ENCODE data around the gene DNMT3A.

Gene DNMT3A

DNA sequence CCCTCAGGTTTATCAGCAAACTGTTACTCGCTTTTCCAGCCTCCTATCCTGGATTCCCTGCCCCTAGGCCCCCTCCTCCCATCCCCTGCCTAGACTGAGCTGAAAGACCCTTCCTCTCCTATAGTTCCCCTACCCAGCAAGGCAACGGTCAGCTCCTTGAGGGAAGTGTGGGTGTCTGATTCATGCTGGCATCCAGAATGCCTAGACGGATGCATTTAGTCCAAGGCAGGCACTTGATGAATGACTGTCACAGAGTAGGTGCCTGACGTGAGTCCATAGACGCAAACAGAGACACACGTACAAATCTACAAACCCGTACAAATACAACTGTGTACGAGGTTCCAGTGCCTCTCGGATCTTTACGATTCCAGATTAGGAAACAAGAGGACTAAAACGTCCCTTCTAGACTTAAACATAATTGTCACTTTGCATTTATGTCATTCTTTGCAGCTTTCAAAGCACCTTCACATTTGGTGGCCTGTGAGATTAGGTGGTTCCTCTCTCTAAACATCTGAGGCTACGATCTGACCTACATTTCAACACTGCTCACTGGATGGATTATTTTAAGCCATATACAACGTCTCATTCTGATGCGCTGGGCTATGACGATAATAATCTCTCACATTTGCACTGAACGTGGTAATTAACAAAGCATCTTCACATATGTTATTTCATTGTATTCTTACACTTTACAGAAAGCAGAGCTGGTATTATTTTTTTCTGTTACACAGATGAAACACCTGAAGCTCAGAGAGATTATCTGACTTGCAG is 36.7 kb downstream of the DNMT3A start:
- no peak for DNase-seq (ENCODE audit: low read depth)

DNA sequence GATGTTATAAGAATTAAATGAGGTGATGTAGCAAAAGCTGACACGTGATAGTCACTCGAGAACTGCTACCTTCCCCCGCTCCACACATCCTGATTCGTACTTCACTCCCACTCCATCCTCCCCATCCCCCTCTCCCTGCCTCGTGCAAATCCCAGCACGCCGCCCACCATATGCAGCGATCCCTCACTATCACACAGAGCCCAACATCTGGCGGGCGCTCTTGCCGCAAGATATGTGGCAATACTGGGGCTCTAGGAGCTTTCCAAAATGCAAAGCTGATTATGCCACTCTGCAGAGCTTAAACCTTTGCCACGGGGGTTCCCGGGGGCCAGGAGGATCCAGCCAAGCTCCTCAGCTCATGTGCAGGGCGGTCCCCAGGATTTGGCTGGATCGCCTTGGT is 37.4 kb downstream of the DNMT3A start:
- no peak for DNase-seq (ENCODE audit: low read depth)

DNA sequence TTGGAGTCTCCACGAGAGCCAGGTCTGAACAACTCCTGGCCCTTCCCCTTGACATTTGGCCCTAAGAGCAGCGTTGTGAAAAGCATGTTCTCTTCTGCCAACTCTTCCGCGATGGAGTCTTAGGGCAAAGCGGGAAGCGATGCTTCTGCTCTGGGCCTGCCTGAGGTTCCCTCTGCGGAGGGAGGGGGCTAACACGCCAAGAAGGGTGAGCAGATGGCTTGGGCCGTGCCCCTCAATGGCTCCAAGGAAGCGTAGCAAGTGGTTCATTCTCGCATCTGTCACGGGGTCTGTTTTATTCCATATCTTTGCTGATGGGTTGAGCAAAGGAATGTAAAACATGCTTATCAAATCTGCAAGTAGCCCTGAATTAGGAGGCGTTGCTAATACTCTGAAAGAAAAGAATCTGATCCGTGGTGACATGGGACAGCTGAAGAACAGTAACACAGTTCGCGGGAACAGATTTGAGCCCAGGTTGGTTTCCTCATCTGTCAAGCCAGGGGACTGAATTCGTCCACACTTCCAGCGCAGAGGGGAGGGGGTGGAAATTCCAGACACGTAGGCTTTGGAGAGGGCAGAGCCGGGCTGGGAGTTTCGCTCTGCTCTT is 38.0 kb downstream of the DNMT3A start:
- no peak for DNase-seq (ENCODE audit: low read depth)

DNA sequence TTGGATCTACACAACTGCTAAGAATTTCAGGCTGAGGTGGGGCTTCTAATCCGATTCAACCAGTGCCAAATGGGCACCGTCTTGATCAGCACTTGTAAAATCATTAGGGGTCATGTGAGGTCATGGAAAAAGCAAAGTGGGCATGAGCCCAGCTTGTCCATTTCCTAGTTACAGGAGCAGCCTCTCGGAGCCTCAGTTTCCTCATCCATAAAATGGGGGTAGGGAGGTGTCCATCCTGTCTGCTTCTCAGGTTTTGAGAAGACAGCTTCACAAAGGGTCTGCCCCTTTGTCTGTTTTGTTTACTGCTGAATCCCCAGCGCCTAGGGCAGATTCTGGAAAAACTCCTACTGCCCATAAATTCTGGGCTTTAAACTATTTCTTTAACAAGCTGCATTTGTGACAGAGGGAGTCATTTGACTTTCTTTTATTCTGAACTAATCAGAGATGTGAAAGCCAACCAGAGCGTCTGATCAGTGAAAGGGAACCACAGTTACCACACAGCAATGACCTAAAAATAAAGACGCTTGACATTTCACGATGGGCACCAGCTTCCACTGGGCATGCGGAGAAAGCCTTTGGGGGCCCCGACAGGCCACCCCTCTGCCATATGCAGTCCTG is 38.9 kb downstream of the DNMT3A start:
- no peak for DNase-seq (ENCODE audit: low read depth)

DNA sequence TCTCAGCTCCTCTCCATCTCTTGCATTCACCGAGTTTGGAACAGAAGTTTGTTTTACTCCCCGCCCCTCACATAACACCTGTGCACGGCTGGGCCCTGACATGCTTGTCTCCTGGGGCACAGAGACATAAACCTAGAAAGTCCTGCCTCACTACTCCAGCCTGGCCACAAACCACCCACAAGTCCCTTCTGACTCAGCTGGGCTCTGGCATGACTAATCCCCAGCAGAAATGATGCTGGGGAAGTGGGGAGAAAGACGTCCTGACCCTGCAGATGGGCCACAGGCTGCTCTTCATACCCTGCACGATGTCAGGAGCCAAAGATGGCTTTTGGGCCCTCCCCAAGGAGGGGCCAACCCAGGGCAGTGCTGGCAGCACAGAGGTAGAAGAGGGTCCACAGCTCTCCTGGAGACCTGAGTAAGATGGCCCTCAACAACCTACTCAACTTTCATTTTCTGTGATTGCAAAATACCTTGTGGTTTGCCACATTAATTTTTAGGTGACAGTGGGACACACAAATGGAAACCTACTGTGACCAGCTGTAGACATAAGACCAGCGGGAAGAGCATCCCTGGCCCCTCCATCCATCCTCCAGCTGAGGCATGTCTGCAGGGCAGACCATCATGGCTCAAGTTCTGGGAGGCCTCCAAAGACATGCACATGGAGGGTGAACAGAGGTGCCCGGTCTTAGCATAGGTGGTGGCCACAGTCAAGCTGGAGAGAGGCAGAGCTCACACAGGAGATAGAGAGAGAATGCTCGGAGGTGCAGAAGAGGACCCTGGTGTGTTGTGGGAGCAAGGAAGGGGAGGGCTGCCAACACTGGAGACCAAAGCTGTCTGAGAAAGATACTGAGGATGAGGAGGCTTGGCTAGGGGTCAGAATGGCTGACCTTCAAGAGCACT is 40.0 kb downstream of the DNMT3A start:
- peak; percentile 36 for DNase-seq (ENCODE audit: low read depth)

DNA sequence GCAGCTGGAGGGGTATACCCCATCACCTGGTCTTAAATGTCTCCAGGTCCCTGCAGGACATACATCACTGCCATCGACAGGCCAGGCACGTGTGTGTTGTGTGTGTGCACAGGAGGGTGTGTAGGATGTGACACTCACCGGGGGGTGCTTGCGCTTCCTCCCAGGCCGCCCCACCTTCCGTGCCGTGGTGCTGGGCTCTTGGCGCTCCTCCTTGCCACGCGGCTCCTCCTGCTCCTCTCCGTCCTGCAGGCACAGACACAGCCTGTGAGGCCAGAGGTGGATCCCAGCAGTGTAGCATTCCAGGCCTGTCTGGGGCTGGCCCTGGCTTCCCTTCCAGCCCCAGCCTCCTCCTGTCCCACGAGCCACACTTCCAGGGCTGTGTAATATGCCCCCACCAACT is 41.7 kb downstream of the DNMT3A start:
- DNase-seq (ENCODE audit: low read depth) = no peak

DNA sequence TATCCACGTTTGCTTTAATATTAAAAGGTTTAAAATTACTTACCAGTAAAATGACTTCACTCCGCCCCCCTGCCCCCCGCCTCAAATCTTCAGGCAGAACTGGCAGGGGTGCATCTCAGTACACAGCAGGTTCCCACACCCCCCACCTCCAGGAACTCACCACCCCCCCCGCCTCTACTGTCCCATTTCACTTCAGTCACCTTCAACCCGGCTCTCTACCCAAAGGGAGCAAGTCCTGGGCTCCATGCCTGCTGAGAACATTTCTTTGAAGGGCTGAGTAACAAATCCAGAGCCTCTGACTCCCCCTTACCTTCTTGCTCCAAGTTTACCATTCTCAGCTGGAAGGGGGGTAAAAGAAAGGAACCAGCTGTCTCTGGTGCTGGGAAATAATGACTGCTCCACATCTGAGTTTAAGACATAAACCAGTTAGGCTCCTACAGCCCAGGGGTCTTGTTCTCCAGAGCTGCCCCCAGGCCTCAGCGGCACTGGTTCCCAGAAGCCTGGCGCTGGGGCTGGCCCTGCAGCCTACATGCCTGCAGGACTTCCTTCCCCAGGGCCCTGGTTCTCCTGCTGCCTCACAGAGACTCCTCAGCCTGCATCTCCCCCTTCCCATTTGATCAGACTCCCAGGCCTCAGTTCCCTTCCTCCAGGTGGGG is 42.8 kb downstream of the DNMT3A start:
- no peak for DNase-seq (ENCODE audit: low read depth)

DNA sequence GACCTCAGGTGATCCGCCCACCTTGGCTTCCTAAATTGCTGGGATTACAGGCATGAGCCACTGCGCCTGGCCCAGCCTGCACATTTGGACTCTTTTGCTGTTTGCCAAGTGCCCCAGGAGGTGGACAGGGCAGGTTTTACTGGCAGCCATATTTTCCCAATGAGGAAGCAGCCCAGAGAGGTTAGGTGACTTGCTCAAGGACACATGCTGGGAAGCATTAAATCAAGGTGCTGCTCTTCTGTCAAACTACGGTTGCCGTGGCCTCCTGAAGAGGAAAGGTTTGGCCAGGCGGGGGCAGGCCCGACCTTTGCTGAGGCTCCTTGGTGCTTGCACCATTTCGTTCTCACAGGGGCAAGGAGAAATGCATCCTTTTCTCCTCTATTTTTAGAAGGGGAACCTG is 44.0 kb downstream of the DNMT3A start:
- DNase-seq (ENCODE audit: low read depth) = no peak

DNA sequence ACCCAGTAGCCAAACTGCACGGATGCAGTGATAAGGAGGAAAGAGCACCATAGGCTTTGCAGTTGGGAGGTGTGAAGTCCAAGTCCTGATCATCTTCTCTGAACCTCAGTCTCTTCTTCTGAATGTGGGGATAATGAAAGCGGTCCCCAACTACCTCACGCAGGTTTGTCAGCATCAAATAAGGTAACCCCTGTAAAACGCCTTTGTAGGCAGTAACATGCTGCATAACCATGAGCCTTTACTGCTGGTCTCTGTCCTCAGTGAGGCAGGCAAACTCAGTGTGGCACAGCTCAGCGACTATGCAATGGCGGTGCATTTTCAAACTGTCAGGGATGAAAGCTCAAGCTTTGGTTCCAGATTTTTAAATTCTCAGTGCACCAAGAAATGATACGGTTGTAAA is 46.1 kb downstream of the DNMT3A start:
- no peak for DNase-seq (ENCODE audit: low read depth)

DNA sequence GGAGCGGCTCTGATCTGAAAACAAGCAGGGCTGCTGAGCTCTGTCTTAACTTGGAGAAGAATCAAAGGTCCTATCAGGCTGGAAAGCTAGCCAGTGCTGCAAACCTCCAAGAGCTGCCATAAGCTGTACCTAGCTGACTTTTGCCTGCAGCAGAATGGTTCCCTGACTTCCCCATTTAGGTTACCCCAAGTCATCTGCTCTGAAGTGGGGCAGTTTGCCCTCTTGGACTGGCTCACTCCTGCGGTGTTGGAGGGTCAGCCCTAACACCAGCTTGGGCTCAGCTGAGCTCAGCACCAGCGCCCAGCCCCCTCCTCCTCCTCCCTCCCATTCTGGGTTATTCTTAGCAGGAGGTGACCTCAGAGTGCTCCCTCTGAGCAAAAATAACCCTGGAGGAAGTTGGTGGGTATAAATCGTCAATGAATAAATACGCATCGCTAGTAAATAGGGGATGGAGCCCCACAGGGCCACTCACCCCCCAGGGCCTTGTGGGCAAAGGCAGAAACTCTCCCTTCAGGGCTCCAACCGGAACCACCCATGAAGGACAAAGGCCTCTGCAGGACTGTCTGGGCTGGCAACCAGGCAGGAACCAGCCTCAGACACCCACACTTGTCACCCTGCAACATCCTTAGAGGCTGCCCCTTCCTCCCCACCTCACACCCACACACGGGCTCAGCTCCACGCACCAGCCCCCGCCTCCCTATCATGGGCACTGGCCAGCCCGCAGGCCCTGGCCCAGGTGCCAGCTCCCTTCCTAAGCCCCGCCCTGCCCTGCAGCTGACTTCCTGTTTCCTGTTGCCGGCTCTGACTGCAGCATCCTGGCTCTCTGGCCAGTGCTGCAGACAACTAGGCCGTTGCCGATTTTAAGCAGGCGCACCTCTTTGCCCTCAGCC is 46.9 kb downstream of the DNMT3A start:
- no peak for DNase-seq (ENCODE audit: low read depth)

DNA sequence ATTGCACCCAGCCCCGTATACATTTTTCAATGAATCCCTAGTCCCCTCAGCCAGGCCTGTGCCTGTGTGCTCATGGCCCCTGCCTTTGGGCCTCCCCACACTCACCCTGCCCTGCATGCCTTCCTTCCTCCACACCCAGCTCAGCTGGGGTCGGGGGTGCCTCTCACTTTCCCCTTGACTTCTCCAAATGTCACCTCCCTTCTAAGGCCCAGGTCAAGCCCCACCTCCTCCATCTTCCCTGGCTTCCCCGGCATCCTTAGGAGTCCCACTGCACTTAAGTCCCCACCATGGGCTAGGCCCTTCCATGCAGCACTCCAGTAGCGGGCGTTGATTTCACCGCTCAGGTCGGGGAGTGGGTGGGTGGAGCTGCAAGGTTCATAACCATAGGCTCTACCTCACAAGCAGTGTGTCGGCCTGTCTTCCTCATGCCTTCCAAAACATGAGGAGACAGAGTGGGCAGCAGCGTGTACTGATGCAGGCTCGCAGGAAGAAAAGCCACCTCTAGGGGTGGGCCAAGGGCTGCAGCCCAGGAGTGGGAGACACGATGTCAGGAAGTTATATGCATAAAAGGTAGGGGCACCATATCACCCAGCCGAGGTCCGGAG is 47.7 kb downstream of the DNMT3A start:
- DNase-seq (ENCODE audit: low read depth) = no peak

DNA sequence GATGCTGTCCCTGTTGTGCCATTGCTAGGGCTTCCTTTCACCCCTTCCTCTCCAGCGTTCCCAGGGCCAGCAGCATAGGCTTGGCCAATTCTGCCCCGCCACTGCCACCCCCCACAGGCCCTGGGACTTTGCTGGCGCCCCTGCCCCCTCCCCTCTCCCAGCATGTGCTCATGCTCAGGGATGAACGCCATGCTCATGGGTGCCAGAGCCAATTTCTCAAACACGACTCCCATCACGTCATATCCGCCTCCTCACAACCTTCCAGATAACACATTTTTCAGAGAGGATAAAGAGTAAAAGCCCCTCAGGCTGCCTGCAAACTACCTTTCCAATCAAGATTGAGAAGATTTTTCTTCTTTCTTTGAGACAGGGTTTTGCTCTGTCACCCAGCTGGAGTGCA is 48.6 kb downstream of the DNMT3A start:
- DNase-seq (ENCODE audit: low read depth) = no peak

DNA sequence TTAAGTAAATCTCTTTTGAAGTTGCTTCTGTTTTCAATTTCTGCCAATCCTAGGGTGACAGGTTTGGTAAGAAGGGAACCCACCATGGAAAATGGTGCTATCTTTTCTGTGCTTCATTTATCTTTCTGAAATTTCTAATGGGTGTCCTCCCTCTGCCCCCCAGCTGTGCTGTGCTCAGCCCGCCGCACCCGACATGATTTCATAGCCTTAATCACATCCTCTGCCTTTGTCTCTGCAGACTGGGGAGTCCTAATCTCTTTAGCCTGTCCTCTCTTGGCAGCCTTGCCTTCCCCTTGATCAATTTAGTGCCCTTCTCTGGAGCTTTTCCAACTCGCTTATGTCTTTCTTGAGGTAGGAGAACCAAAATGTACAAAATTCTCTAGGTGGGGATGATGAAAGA is 49.3 kb downstream of the DNMT3A start:
- DNase-seq (ENCODE audit: low read depth) = no peak

DNA sequence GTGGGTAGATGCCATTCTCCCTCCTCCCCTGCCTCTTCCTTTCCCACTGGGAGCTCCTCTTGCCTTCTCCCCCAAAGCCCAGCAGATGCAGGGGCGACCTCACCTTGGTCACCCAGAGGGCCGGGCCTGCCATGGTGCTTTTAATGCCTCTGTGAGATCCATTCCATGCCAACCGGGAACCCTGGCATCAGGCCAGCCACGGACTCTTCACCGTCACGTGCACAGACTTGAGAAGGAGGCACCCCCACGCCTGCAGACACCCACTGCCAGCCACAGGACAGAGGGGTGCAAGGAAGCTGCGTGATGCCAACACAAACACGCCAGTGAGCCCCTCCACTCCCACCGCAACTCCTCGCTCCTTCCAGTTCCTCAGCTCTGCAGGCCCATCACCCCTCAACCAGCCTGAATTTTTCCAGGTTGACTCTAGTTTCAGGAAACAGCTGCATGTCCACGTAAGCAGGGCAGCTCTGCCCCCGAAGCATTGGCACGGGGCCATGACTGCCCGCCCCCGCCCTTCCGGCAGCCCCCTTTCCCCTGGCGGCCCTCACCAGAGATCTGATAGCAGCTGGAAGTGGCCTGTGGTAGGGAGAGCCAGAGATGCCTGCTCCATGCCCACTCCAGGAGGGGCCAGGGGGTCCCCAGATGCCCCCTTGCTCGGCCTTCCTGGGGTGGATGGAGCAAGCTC is 50.8 kb downstream of the DNMT3A start:
- DNase-seq (ENCODE audit: low read depth) = no peak

DNA sequence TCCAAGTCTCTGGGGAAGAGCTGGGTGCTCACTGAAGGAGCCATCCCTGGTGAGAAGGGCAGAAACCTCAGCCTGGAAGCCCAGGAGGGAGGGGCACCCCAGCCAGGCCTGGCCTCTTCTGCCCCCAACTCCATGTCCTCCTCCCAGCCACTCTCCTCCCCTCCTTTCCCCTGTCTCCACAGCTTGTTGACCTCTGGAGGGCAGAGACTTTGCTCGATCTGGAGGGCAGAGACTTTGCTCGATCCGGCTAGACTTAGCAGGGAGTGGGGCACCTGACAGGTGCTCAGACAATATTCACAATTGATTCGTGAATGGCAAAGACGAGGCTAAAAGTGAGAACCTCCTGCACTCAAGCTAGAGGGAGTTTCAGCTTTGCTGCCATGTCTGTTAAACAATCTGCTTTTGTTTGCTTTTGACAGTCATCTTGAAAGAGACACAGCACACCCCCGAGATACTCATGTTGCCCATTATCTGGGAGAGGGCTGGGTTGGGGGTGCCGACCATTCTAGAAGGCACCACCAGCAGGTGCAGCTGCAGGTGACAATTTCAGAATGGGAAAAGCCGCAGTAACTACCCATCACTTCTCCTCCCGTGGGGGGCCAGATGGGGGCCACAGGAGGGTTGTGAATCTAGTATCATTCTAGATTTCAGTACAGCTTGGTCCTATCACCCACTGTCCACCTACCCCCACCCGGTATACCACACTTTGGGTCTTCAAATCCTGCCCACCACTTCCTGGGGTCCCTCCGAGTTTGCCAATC is 54.8 kb downstream of the DNMT3A start:
- DNase-seq (ENCODE audit: low read depth) = no peak

DNA sequence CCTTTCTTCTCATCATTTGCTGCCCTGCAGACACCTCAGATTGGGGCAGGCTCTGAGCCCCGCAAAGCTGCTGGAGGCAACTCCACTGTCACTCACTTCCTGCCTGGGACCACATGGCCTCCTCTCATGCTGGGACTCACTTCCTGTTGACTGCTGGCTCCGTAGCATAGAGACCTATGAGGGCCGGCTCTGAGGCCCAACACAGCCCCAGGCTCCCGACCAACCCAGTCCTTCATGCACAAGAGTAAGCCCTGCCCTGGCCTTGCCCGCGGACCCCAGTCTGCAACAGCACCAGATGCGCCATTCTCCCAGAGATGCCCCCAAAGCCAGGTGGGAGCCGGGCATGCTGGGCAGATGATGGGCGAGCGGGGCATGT is 55.7 kb downstream of the DNMT3A start:
- no peak for DNase-seq (ENCODE audit: low read depth)

DNA sequence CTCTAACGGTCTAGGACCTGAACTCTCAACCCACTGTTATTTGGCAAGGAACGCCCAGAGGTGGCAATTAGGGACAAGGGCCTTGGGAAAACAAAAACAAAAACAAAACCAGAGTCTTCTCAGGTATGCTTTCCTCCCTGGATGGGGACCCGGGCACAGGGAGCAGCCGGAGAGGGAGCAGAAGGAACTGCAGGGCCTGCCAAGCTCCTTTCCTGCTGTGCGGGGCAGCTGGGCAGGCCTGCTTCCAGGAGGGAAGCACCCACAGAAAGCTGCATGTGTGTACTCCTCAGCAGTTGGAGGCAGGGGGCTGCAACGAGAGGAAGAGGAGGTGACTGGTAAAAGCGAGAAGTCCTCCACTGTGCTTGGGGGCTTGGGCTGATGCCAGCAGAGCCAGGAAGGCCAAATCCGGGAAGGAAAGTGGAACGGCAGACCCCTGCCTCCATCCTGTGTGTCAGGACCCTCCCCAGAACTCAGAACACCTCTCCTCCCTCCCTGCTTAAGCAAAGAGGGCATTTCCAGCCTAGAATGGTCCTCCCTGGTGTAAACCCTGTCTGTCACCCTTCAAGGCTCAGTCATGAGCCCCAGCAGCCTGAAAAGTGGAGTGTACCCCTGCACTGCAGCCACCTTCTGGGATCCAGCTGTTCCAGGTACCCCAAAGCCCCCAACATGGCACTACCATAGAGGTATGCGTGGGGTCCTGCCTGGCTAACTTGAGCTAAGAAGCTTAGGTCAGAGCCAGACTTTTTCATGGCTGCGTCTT is 56.3 kb downstream of the DNMT3A start:
- DNase-seq (ENCODE audit: low read depth) = no peak

DNA sequence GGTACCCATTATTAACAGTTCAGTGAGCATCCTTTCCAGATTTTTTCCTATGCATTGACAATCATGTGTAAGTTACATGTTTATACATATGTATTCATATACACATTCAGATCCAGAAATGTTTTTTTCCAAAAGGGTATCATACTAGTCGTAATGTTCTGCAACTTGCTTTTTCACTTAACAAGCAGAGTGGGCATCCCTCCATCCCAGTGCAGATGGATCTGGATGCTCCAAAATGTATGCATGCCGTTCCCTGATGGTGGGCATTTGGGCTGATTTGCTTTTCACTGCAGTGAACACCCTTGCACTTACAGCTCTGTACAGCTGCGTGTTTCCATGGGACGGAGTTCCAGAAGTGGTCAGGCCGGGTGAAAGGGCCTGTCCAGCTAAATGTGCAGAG is 57.0 kb downstream of the DNMT3A start:
- no peak for DNase-seq (ENCODE audit: low read depth)

DNA sequence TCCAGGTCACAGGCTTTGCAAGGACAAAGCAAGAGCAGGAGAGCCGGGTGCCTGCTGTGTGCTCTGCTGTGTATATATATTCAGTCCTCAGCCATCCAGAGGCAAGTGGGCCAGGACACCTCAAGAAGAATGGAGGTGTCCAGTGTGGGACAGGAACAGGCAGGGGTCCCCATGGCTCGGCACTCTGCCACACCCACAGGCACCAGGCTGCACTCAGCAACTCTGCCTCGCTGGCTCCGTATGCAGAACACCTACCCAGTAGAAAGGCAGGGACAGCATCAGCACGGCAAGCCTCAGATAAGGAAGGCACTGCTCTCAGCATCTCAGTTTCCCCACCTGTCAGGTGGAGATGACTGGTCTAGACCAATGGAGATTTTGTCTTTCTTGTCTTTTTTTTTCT is 57.8 kb downstream of the DNMT3A start:
- no peak for DNase-seq (ENCODE audit: low read depth)
